ENCODE results near the gene HPDL. TPM values are rescaled to one million over a fixed set of nuclear protein-coding genes. Genes with fewer than 3 reads are reported as not detected.

Gene HPDL
- total and polyA plus RNA-seq, 10 of the 15 experiments (the other 5 are each of a cell fraction or from before 2014, with no cell fraction given) = 1.3 to 75.5 (median 31.8) TPM

DNA sequence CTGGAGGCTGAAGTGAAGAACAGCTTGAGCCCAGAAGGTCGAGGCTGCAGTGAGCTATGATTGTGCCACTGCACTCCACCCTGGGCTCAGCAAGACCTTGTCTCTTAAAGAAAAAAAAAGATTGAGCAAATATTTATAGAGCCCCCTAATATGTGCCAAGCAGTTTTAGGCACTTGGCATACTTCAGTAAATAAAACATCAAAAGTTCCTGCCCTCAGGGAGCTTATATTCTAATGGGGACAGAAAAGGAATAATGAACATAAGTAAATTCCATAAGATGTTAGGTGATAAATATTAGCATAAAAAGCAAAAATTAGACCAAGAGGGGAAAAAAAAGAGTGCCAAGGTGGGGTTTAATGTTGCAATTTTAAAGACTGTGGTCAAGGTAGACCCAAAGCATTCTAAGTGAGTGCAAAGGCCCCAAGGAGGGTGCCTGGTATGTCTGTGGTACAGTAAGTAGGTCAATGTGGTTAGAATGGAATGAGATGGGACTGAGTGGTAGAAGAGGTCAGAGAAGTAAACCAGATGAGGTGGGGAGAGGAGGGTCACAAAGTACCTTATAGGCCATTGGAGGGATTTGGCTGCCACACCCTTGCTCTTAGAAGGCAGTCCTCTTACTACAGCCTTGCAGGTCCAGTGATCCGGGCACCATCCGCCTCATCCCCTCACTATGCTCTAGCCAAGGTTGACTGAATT, 11.1 kb downstream of the HPDL start:
- no peak overlapping the region for H2AFZ ChIP-seq (ENCODE audit: control insufficient read depth, low read depth, low read length)
- H3K4me2 ChIP-seq (ENCODE audit: control insufficient read depth, insufficient read depth) = no peak overlapping the region
- H3K79me2 ChIP-seq (ENCODE audit: control insufficient read depth, insufficient read depth, low read length) = peaks cover 38% of the 10 kb centered on the region
- H3K27ac ChIP-seq (ENCODE audit: control insufficient read depth, insufficient read depth) = no peak overlapping the region
- SMC1A ChIA-PET (ENCODE audit: uncharacterized antibody, unreplicated experiment) = interaction anchor here (1.1 to 7.9 kb wide), 6 partner anchors 11 to 325 kb away, joined by 3 to 73 read pairs (median 6); partner anchors contain the start of genes HPDL, TESK2 and UROD
- H3K4me3 ChIP-seq = no peak overlapping the region
- intact Hi-C loops (cut with micrococcal nuclease; ENCODE audit: unreplicated experiment) (no loop called here), in situ Hi-C loops (cut with MboI) (no loop called here)
- BruUV-seq (replicated peaks) = no TSS peak
- no peaks in the 10 kb centered on the region for H3K27me3 ChIP-seq (replicated peaks in 1 of 2; ENCODE audit: control insufficient read depth in 2 of 2, insufficient read depth in 2 of 2, low read length in 1 of 2)
- H3K9me3 ChIP-seq (replicated peaks; ENCODE audit: control insufficient read depth, insufficient read depth, low read length) = no peaks in the 10 kb centered on the region
- H3K9ac ChIP-seq (ENCODE audit: control insufficient read depth, insufficient read depth, low read length) = no peak overlapping the region
- TF ChIP-seq PAX5 (IDR thresholded peaks at IDR 0.05; ENCODE audit: borderline replicate concordance, low read depth, low read length) = 0 out of 2 replicates have a peak, but pooled peaks have one; percentile 9
- TF ChIP-seq, protein P1, sequence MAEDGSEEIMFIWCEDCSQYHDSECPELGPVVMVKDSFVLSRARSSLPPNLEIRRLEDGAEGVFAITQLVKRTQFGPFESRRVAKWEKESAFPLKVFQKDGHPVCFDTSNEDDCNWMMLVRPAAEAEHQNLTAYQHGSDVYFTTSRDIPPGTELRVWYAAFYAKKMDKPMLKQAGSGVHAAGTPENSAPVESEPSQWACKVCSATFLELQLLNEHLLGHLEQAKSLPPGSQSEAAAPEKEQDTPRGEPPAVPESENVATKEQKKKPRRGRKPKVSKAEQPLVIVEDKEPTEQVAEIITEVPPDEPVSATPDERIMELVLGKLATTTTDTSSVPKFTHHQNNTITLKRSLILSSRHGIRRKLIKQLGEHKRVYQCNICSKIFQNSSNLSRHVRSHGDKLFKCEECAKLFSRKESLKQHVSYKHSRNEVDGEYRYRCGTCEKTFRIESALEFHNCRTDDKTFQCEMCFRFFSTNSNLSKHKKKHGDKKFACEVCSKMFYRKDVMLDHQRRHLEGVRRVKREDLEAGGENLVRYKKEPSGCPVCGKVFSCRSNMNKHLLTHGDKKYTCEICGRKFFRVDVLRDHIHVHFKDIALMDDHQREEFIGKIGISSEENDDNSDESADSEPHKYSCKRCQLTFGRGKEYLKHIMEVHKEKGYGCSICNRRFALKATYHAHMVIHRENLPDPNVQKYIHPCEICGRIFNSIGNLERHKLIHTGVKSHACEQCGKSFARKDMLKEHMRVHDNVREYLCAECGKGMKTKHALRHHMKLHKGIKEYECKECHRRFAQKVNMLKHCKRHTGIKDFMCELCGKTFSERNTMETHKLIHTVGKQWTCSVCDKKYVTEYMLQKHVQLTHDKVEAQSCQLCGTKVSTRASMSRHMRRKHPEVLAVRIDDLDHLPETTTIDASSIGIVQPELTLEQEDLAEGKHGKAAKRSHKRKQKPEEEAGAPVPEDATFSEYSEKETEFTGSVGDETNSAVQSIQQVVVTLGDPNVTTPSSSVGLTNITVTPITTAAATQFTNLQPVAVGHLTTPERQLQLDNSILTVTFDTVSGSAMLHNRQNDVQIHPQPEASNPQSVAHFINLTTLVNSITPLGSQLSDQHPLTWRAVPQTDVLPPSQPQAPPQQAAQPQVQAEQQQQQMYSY (CRISPR knock-in tag; IDR thresholded peaks at IDR 0.05) = no peak
- TF ChIP-seq SIX5 (IDR thresholded peaks at IDR 0.05; ENCODE audit: low read depth, low read length, severe bottlenecking) = no peak
- no peak for TF ChIP-seq MEF2B (IDR thresholded peaks at IDR 0.05; ENCODE audit: partially characterized antibody, poor library complexity, severe bottlenecking)
- TF ChIP-seq RUNX3 (IDR thresholded peaks at IDR 0.05; ENCODE audit: low read length) = no peak
- ATAC-seq (no peak), DNase-seq (ENCODE audit: low read depth, low spot score) (no peak), FAIRE-seq (no peak)
- H3K4me1 ChIP-seq (ENCODE audit: control insufficient read depth, insufficient read depth, low read length) = peaks cover 11% of the 10 kb centered on the region
- CTCF ChIA-PET = interaction anchor here (1.6 to 5.2 kb wide), 5 partner anchors 11 to 326 kb away, joined by 5 to 42 read pairs (median 9); partner anchors contain the start of genes HECTD3, HPDL and UROD
- no peaks in the 10 kb centered on the region for H4K20me1 ChIP-seq (ENCODE audit: control insufficient read depth, insufficient read depth)
- POLR2A ChIA-PET = interaction anchor here (0.8 to 5.4 kb wide), 3 partner anchors 11 to 249 kb away, joined by 3 to 45 read pairs (median 7); partner anchors contain the start of gene HPDL
- peaks cover 11 to 13% of the 10 kb centered on the region in 2 experiments for H3K36me3 ChIP-seq (ENCODE audit: control insufficient read depth in 2 of 2, insufficient read depth in 2 of 2, low read length in 1 of 2)
- RAD21 ChIA-PET (ENCODE audit: unreplicated experiment) = interaction anchor here (1.7 to 4.1 kb wide), 2 partner anchors 31 to 325 kb away, joined by 8 to 50 read pairs; partner anchors contain the start of genes HECTD3 and UROD
- 82% methylated on average over 3 of the region's 3 CpGs for WGBS (ENCODE audit: insufficient coverage, insufficient replicate concordance, low lambda C conversion rate, missing lambda C conversion rate)
